ENCODE data around the gene NFASC.
A peak's percentile ranks its signal among the peaks of the same experiment; 100 is the strongest.

NFASC gene

GRCh38 chr1:204983881-204984280 is 113.2 kb downstream of the NFASC start:
- DNase-seq, result no peak

GRCh38 chr1:204984499-204984898 is 113.8 kb downstream of the NFASC start:
- no peak for DNase-seq

- DNase-seq, result no peak
These were observed 115.5 kb downstream of the NFASC start for GRCh38 chr1:204986181-204986580.

- DNase-seq, result no peak
These were observed 117.0 kb downstream of the NFASC start for GRCh38 chr1:204987689-204988088.

GRCh38 chr1:204988196-204988595 is 117.5 kb downstream of the NFASC start:
- DNase-seq, result no peak

GRCh38 chr1:204989266-204990058 is 118.8 kb downstream of the NFASC start:
- peak in 13 of 14 donors; percentile 52 to 94 (median 84) for DNase-seq

GRCh38 chr1:204990059-204990664 is 119.5 kb downstream of the NFASC start:
- peak in 8 of 14 donors; percentile 49 to 76 (median 58) for DNase-seq

- DNase-seq, result peak in 3 of 14 donors; percentile 18 to 51 (median 38)
These were observed 120.2 kb downstream of the NFASC start for GRCh38 chr1:204990721-204991341.

- peak in 4 of 14 donors; percentile 22 to 51 (median 36) for DNase-seq
These were observed 120.7 kb downstream of the NFASC start for GRCh38 chr1:204991342-204991844.

- DNase-seq, result peak in 3 of 14 donors; percentile 17 to 33 (median 28)
These were observed 121.7 kb downstream of the NFASC start for GRCh38 chr1:204992201-204992997.

GRCh38 chr1:204992998-204993314 is 122.3 kb downstream of the NFASC start:
- peak in 1 of 14 donors; percentile 82 for DNase-seq

- no peak for DNase-seq
These were observed 123.6 kb downstream of the NFASC start for GRCh38 chr1:204994086-204994862.

- peak in 1 of 14 donors; percentile 52 for DNase-seq
These were observed 126.3 kb downstream of the NFASC start for GRCh38 chr1:204996981-204997380.

GRCh38 chr1:204997591-204998355 is 127.1 kb downstream of the NFASC start:
- peak in 1 of 14 donors; percentile 47 for DNase-seq

- no peak for DNase-seq
These were observed 130.5 kb downstream of the NFASC start for GRCh38 chr1:205001162-205001561.

- no peak for DNase-seq
These were observed 132.0 kb downstream of the NFASC start for GRCh38 chr1:205002705-205003104.

- no peak for DNase-seq
These were observed 132.9 kb downstream of the NFASC start for GRCh38 chr1:205003358-205004131.

- DNase-seq, result peak in 1 of 14 donors; percentile 15
These were observed 133.7 kb downstream of the NFASC start for GRCh38 chr1:205004351-205004750.

GRCh38 chr1:205008896-205009295 is 138.2 kb downstream of the NFASC start:
- DNase-seq, result no peak

GRCh38 chr1:205009670-205010069 is 139.0 kb downstream of the NFASC start:
- DNase-seq, result peak in 1 of 14 donors; percentile 29
